Cortex of kidney (tissue), 1 donor: ENCODE measurements around the gene ZDHHC20.
"Not testable (repeated sequence)": the region's sequence is repeated elsewhere in the genome, so short reads cannot be mapped to it uniquely, and the experiment has no call there.

Experiments
- DNase-seq: peaks from one replicate; lab custom pipeline; 2025; lab: John Stamatoyannopoulos, UW

The ZDHHC20 gene

GRCh38 chr13:21435687-21436151 is 23.4 kb downstream of the ZDHHC20 start:
- DNase-seq, result no peak

GRCh38 chr13:21435231-21435630 is 23.9 kb downstream of the ZDHHC20 start:
- DNase-seq, result no peak

GRCh38 chr13:21434588-21434987 is 24.5 kb downstream of the ZDHHC20 start:
- no peak for DNase-seq

- DNase-seq, result no peak
Observed at GRCh38 chr13:21429211-21429610, 29.9 kb downstream of the ZDHHC20 start.

GRCh38 chr13:21427741-21428140 is 31.4 kb downstream of the ZDHHC20 start:
- DNase-seq, result no peak

GRCh38 chr13:21426238-21426637 is 32.9 kb downstream of the ZDHHC20 start:
- DNase-seq, result no peak

- no peak for DNase-seq
Observed at GRCh38 chr13:21420706-21421105, 38.4 kb downstream of the ZDHHC20 start.

GRCh38 chr13:21413013-21413412 is 46.1 kb downstream of the ZDHHC20 start:
- no peak for DNase-seq

- DNase-seq, result not testable (repeated sequence)
Observed at GRCh38 chr13:21410453-21410852, 48.6 kb downstream of the ZDHHC20 start.

GRCh38 chr13:21405309-21405708 is 53.8 kb downstream of the ZDHHC20 start:
- DNase-seq, result no peak

- DNase-seq, result no peak
Observed at GRCh38 chr13:21402586-21403307, 56.4 kb downstream of the ZDHHC20 start.

- DNase-seq, result no peak
Observed at GRCh38 chr13:21399741-21400140, 59.4 kb downstream of the ZDHHC20 start.

GRCh38 chr13:21395953-21396352 is 63.1 kb downstream of the ZDHHC20 start:
- DNase-seq, result no peak

- no peak for DNase-seq
Observed at GRCh38 chr13:21389124-21389523, 70.0 kb downstream of the ZDHHC20 start.

GRCh38 chr13:21385710-21386109 is 73.4 kb downstream of the ZDHHC20 start:
- DNase-seq, result no peak

- DNase-seq, result no peak
Observed at GRCh38 chr13:21383090-21383489, 76.0 kb downstream of the ZDHHC20 start.

GRCh38 chr13:21376998-21377985 is 81.8 kb downstream of the ZDHHC20 start:
- DNase-seq, result not testable (repeated sequence)

GRCh38 chr13:21372530-21372929 is 86.6 kb downstream of the ZDHHC20 start:
- DNase-seq, result no peak

GRCh38 chr13:21371011-21371410 is 88.1 kb downstream of the ZDHHC20 start:
- no peak for DNase-seq

- no peak for DNase-seq
Observed at GRCh38 chr13:21365574-21365973, 93.5 kb downstream of the ZDHHC20 start.

- no peak for DNase-seq
Observed at GRCh38 chr13:21364916-21365315, 94.2 kb downstream of the ZDHHC20 start.

GRCh38 chr13:21364357-21364756 is 94.7 kb downstream of the ZDHHC20 start:
- no peak for DNase-seq

GRCh38 chr13:21362741-21363140 is 96.4 kb downstream of the ZDHHC20 start:
- no peak for DNase-seq
